ENCODE data around the gene RASGEF1B. TPM values are rescaled to one million over a fixed set of nuclear protein-coding genes. Genes with fewer than 3 reads are reported as not detected.

RASGEF1B gene
- total and polyA plus RNA-seq, 2 donors from 2014 or later = 8.3 to 15.0 TPM

DNA sequence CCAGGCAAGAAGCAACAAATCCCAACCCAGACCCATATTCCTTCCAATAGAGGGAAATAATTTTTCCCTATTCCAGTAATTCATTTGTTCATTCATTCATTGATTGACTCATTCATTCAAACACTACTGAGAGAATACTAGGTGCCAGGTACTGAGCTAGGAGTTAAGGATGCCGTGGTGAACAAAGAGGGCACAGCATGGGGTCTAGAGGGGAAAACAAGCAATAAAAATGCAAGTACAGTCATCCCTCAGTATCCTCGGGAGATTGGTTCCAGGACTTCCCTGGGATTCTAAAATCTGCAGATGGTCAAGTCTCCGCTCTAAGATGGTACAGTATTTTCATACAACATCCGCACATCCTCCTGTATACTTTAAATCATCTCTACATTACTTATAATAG is 18.7 kb downstream of the RASGEF1B start:
- Histone ChIP-seq H3K4me3 (ENCODE audit: low read length in 3 of 3) (no peak overlapping the region), H3K9ac (ENCODE audit: low read length in 3 of 3) (no peak overlapping the region), H3K27me3 (ENCODE audit: control insufficient read depth, insufficient read depth, low read length) (no peaks in the 10 kb centered on the region), H3K27ac (ENCODE audit: low read depth in 2 of 2, low read length in 2 of 2) (no peak overlapping the region), H3K4me1 (ENCODE audit: control insufficient read depth in 2 of 3, insufficient read depth in 2 of 3, low read depth in 1 of 3, low read length in 3 of 3) (no peaks in the 10 kb centered on the region), H3K9me3 (ENCODE audit: control insufficient read depth in 2 of 3, insufficient read depth in 1 of 3, low read length in 3 of 3) (no peaks in the 10 kb centered on the region), H3K36me3 (ENCODE audit: control insufficient read depth in 2 of 3, insufficient read depth in 3 of 3, low read length in 3 of 3) (peaks cover 0 to 10% (median 3%) of the 10 kb centered on the region in 3 donors)
- DNase-seq = no peak
- intact Hi-C loops (cut with DNase I) = no loop called here
- TF ChIP-seq, protein P1, sequence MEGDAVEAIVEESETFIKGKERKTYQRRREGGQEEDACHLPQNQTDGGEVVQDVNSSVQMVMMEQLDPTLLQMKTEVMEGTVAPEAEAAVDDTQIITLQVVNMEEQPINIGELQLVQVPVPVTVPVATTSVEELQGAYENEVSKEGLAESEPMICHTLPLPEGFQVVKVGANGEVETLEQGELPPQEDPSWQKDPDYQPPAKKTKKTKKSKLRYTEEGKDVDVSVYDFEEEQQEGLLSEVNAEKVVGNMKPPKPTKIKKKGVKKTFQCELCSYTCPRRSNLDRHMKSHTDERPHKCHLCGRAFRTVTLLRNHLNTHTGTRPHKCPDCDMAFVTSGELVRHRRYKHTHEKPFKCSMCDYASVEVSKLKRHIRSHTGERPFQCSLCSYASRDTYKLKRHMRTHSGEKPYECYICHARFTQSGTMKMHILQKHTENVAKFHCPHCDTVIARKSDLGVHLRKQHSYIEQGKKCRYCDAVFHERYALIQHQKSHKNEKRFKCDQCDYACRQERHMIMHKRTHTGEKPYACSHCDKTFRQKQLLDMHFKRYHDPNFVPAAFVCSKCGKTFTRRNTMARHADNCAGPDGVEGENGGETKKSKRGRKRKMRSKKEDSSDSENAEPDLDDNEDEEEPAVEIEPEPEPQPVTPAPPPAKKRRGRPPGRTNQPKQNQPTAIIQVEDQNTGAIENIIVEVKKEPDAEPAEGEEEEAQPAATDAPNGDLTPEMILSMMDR (IDR thresholded peaks at IDR 0.05; ENCODE audit: borderline replicate concordance, extremely low read depth, insufficient read depth) = no peak
- FAIRE-seq = no peak

DNA sequence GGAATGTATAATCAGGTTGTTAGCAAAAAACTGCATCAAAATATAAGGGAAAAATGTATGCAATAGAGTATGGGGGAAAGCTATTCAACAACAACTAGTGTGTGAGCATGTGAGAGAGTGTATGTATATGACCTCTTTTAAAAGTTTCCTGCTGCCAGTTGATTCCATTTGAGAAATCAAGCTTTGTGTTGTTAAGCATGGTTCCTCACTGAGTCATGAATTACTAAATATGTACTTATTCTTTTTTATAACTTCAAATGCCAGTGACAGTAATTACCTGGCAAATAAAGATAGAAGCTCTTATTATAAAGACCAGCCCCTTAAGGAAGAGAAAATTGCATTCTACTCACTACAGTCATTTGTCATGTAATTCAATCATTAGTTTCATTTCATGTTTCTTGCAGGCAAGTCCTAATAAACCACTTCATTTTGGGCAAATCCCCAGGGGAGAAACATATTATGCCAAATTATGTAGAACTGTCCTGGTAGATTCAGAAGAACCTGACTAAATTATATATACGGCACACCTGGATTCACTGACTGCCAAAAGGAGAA is 19.2 kb downstream of the RASGEF1B start:
- TF ChIP-seq, protein P1 (IDR thresholded peaks at IDR 0.05; ENCODE audit: borderline replicate concordance, extremely low read depth, insufficient read depth) = no peak
- H3K27ac ChIP-seq (ENCODE audit: low read depth in 2 of 2, low read length in 2 of 2) = no peak overlapping the region
- FAIRE-seq (no peak), DNase-seq (no peak)
- no peak overlapping the region for H3K9ac ChIP-seq (ENCODE audit: low read length in 3 of 3)
- H3K9me3 ChIP-seq (ENCODE audit: control insufficient read depth in 2 of 3, insufficient read depth in 1 of 3, low read length in 3 of 3) = no peaks in the 10 kb centered on the region
- intact Hi-C loops (cut with DNase I) = no loop called here
- no peaks in the 10 kb centered on the region for H3K4me1 ChIP-seq (ENCODE audit: control insufficient read depth in 2 of 3, insufficient read depth in 2 of 3, low read depth in 1 of 3, low read length in 3 of 3)
- no peaks in the 10 kb centered on the region for H3K27me3 ChIP-seq (ENCODE audit: control insufficient read depth, insufficient read depth, low read length)
- peaks cover 0 to 14% (median 3%) of the 10 kb centered on the region in 3 donors for H3K36me3 ChIP-seq (ENCODE audit: control insufficient read depth in 2 of 3, insufficient read depth in 3 of 3, low read length in 3 of 3)
- H3K4me3 ChIP-seq (ENCODE audit: low read length in 3 of 3) = no peak overlapping the region

DNA sequence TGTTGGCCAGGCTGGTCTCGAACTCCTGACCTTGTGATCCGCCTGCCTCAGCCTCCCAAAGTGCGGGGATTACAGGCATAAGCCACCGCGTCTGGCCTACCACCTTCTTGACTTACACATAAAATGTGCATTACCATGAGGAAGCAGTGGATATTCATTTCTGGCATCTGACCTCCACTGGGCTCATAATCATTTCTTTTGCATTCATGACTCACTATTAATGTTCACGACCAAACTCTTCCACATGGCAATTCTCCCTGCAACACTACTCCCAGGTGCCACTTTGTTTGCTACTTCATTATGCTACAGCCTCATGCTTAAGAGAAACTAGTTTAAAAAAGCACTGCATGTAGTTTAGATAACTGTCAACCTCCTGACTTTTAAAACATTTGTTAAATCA is 22.7 kb downstream of the RASGEF1B start:
- DNase-seq = no peak
- H3K9ac ChIP-seq (ENCODE audit: low read length in 3 of 3) = no peak overlapping the region
- TF ChIP-seq, protein P1 (IDR thresholded peaks at IDR 0.05; ENCODE audit: borderline replicate concordance, extremely low read depth, insufficient read depth) = no peak
- H3K36me3 ChIP-seq (ENCODE audit: control insufficient read depth in 2 of 3, insufficient read depth in 3 of 3, low read length in 3 of 3) = peaks cover 0 to 25% (median 18%) of the 10 kb centered on the region in 3 donors
- H3K4me3 ChIP-seq (ENCODE audit: low read length in 3 of 3) = no peak overlapping the region
- H3K4me1 ChIP-seq (ENCODE audit: control insufficient read depth in 2 of 3, insufficient read depth in 2 of 3, low read depth in 1 of 3, low read length in 3 of 3) = no peaks in the 10 kb centered on the region
- H3K27me3 ChIP-seq (ENCODE audit: control insufficient read depth, insufficient read depth, low read length) = no peaks in the 10 kb centered on the region
- intact Hi-C loops (cut with DNase I) = no loop called here
- no peak for FAIRE-seq
- no peaks in the 10 kb centered on the region for H3K9me3 ChIP-seq (ENCODE audit: control insufficient read depth in 2 of 3, insufficient read depth in 1 of 3, low read length in 3 of 3)
- no peak overlapping the region for H3K27ac ChIP-seq (ENCODE audit: low read depth in 2 of 2, low read length in 2 of 2)

Measured in kidney (tissue), 14 donors.